HepG2 (cell line): ENCODE results near the gene KLHL36. TPM values are rescaled to one million over a fixed set of nuclear protein-coding genes. Genes with fewer than 3 reads are reported as not detected.

Source experiments
- HDAC6 ChIP-seq: fragments of 200-600 bp; sonication (generic); IDR thresholded peaks from 2 replicates; pipeline ENCODE4 v1.7.0; 2017; ENCODE audit warnings: mild to moderate bottlenecking, antibody characterized with exemption, low read length, low read depth
- MAZ ChIP-seq, 2 experiments: sonication (generic) in 1 of 2; formaldehyde crosslinking in 1 of 2; IDR thresholded peaks; 2 replicates each; pipeline versions ENCODE4 v1.5.0 to v1.6.1; 2012 to 2020; ENCODE audit warnings: low read depth in 2 of 2, mild to moderate bottlenecking in 2 of 2, borderline replicate concordance in 1 of 2, improper control_type of control experiment in 1 of 2, low read length in 1 of 2, missing genetic modification reagents in 1 of 2, moderate library complexity in 1 of 2
- ZNF205 ChIP-seq: IDR thresholded peaks from 2 replicates; pipeline ENCODE4 v1.6.1; 2018; ENCODE audit warnings: missing biosample characterization, missing genetic modification reagents
- ZNF292 ChIP-seq: sonication (generic); formaldehyde crosslinking; IDR thresholded peaks from 2 replicates; pipeline ENCODE4 v1.8.1; 2022; ENCODE audit warnings: mild to moderate bottlenecking, low read depth, missing genetic modification reagents, borderline replicate concordance
- ZNF337 ChIP-seq: sonication (generic); formaldehyde crosslinking; IDR thresholded peaks from 2 replicates; pipeline ENCODE4 v1.5.1; 2020; ENCODE audit warnings: missing genetic modification reagents, low read depth, mild to moderate bottlenecking, borderline replicate concordance
- ZNF737 ChIP-seq: sonication (generic); formaldehyde crosslinking; IDR thresholded peaks from 2 replicates; pipeline ENCODE4 v1.5.0; 2020; ENCODE audit warnings: missing genetic modification reagents, mild to moderate bottlenecking, borderline replicate concordance
- polyA plus RNA-seq, 8 experiments: library from polyadenylated mRNA; depleted of rRNA in 3 of 8; stranded (reverse) in 7 of 8; unstranded in 1 of 8; fragments of >200 nt; fragmentation: Illumina TruSeq in 4 of 8; extraction: Trizol in 4 of 8; gene quantifications; 2 replicates each; pipeline versions ENCODE4 v1.2.1 to v1.2.3, GENCODE V29; 2011 to 2016; ENCODE audit warnings: low read depth in 4 of 8, missing spikeins in 1 of 8, mixed read lengths in 1 of 8; ENCODE audit not compliant: insufficient read depth in 1 of 8
- total RNA-seq, 5 experiments: library from RNA; depleted of rRNA; stranded (reverse); fragments of >200 nt; fragmentation: Illumina TruSeq; extraction: Trizol; gene quantifications; 2 replicates each; pipeline ENCODE4 v1.2.3, GENCODE V29; 2016; ENCODE audit warnings: low read depth in 1 of 5
- TF ChIP-seq, protein P1 (sequence below): sonication (generic); formaldehyde crosslinking; IDR thresholded peaks from 2 replicates; pipeline ENCODE4 v1.9.0; 2021; ENCODE audit warnings: missing genetic modification reagents, borderline replicate concordance
- TF ChIP-seq, protein P2 (sequence below): sonication (generic); formaldehyde crosslinking; IDR thresholded peaks from 2 replicates; pipeline ENCODE4 v1.5.0; 2020; ENCODE audit warnings: mild to moderate bottlenecking, missing genetic modification reagents

KLHL36 gene
- total and polyA plus RNA-seq, 2 of the 13 experiments (the other 11 are each of a cell fraction or from before 2014, with no cell fraction given): 24.3 to 26.0 TPM

DNA sequence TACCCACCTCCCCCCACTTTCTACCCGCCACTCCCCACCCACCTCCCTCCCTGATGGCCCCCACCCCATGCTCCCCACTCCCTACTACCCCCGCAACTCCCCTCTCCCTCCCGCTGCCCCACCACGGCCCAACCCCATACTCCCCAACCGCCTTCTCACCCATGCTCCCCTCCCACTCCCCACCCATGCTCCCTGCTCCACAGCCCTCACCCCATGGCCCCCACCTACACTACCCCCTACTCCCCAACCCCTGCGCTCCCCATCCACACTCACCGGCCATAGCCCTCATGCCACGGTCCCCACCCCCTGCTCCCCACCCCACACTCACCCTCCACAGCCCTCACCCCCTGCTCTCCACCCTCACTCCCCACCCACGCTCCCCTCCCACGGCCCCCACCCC lies 44.4 kb upstream of the KLHL36 start (continued):
- TF ChIP-seq, protein P1, sequence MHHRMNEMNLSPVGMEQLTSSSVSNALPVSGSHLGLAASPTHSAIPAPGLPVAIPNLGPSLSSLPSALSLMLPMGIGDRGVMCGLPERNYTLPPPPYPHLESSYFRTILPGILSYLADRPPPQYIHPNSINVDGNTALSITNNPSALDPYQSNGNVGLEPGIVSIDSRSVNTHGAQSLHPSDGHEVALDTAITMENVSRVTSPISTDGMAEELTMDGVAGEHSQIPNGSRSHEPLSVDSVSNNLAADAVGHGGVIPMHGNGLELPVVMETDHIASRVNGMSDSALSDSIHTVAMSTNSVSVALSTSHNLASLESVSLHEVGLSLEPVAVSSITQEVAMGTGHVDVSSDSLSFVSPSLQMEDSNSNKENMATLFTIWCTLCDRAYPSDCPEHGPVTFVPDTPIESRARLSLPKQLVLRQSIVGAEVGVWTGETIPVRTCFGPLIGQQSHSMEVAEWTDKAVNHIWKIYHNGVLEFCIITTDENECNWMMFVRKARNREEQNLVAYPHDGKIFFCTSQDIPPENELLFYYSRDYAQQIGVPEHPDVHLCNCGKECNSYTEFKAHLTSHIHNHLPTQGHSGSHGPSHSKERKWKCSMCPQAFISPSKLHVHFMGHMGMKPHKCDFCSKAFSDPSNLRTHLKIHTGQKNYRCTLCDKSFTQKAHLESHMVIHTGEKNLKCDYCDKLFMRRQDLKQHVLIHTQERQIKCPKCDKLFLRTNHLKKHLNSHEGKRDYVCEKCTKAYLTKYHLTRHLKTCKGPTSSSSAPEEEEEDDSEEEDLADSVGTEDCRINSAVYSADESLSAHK (CRISPR knock-in tag): no peak
- TF ChIP-seq ZNF292 (CRISPR knock-in tag): no peak
- no peak for TF ChIP-seq ZNF337
- TF ChIP-seq ZNF205 (CRISPR knock-in tag): no peak
- TF ChIP-seq HDAC6: no peak
- no peak for TF ChIP-seq ZNF737 (CRISPR knock-in tag)
- TF ChIP-seq MAZ (IDR thresholded peaks at IDR 0.05; ENCODE audit: borderline replicate concordance, low read depth, low read length): no peak
- no peak for TF ChIP-seq MAZ (CRISPR knock-in tag; IDR thresholded peaks at IDR 0.05; ENCODE audit: low read depth)
- TF ChIP-seq, protein P2, sequence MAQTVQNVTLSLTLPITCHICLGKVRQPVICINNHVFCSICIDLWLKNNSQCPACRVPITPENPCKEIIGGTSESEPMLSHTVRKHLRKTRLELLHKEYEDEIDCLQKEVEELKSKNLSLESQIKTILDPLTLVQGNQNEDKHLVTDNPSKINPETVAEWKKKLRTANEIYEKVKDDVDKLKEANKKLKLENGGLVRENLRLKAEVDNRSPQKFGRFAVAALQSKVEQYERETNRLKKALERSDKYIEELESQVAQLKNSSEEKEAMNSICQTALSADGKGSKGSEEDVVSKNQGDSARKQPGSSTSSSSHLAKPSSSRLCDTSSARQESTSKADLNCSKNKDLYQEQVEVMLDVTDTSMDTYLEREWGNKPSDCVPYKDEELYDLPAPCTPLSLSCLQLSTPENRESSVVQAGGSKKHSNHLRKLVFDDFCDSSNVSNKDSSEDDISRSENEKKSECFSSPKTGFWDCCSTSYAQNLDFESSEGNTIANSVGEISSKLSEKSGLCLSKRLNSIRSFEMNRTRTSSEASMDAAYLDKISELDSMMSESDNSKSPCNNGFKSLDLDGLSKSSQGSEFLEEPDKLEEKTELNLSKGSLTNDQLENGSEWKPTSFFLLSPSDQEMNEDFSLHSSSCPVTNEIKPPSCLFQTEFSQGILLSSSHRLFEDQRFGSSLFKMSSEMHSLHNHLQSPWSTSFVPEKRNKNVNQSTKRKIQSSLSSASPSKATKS (CRISPR knock-in tag): no peak
- TF ChIP-seq, all 625 proteins: peak for 0
